Measurements from ENCODE around the gene RBM42.

- no peak for TF ChIP-seq POLR2A (IDR thresholded peaks at IDR 0.05)
- TF ChIP-seq POLR2AphosphoS5 (IDR thresholded peaks at IDR 0.05) = no peak
Measured at GRCh38 chr19:35657904-35658700, 29.3 kb downstream of the RBM42 start.

Data from prostate gland (tissue), 1 donor.